HG02798 (cell line): ENCODE data around the gene DPH5.
"Not testable (repeated sequence)": the region's sequence is repeated elsewhere in the genome, so short reads cannot be mapped to it uniquely, and the experiment has no call there.

ENCODE experiments used
- ATAC-seq: cut with Tn5 transposase; IDR thresholded peaks from one replicate; pipeline ENCODE4 v1.9.1; 2021; ENCODE audit warnings: mild to moderate bottlenecking; ENCODE audit not compliant: unreplicated experiment, poor library complexity

Gene DPH5

DNA sequence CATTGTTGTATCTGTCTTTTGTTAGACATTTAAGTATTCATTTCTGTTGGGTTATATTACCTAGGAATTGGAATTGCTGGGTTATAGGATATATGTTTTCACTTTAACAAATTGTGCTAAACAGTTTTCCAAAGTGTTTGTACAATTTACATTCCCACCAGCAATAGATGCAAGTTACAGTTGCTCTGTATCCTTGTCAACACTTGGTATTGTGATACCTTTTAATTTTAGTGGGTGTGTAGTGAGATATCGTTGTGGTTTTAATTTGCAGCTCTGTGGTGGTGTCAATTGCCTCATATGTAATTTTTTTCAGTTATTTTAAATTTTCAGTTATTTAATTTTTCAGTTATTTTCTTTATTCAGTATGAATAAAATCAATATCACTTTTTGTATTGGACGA, 7.4 kb upstream of the DPH5 start:
- no peak for ATAC-seq

DNA sequence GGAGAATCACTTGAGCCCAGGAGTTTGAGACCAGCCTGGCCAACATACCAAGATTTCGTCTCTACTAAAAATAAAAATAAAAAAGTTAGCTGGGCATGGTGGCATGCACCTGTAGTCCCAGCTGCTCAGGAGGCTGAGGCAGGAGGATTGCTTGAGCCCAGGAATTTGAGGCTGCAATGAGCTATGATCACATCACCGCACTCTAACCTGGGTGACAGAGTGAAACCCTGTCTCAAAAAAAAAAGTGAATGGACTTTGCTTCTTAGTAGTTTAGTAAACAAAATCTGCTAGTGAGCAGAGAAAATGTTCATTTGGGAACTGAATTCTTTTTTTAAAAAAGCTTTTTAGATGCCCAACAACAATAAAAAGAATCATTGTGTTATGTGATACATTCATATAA, 6.5 kb upstream of the DPH5 start:
- ATAC-seq, result not testable (repeated sequence)

DNA sequence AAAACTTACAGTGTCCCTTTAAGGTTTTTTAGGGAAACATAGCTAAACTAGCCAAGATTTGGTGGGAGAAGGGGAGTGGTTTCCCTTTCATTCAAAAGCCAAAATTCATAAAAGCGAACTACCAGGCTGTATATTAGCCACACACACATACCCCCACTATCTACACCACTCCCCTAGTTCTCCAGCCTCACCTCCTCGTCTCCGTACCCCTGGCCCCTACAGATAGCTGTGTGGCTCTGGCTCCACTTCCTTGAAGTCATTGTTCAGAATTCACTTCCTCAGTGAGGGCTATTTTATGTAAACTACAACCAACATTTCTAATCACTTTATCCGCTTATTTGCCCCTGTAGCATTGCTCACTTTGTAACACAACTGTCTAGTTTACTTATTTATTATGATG, 5.3 kb upstream of the DPH5 start:
- no peak for ATAC-seq

DNA sequence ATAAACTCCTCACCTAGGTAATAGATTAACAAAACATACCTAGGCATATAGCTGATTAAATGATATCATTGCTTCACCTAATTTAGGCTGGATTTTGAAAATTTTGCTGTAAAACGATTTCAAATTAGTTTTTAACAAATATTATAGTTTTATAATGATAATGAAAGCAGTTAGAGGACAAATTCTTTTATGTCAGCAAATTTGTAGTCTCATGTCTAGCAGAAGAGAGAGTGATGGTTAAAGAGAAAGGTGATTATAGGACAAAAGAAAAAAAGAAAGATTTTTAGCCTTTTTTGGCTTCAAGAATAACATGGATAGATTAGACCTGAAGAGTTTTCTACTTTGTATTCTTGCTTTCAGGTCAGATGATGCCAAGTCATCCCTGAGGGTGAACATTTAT, 3.6 kb upstream of the DPH5 start:
- ATAC-seq, result no peak

DNA sequence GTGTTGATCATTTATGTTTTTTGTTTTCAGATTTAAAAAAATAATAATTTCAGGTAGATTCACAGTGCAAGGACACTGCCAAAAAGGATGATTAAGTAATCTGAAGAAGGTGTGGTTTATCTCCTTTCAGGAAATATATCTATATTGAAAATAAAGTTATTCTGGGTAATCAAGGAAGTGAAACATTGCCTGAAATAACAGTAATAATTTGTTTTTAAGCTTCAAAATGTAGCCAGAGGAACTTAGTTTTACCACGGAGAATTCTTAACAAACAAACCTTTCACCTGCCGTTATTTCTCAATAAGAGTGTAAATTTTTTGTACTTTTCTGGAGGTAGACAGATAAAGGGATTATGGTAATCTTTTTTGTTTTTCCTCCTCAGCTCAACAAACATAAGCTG, 2.9 kb upstream of the DPH5 start:
- ATAC-seq, result no peak

DNA sequence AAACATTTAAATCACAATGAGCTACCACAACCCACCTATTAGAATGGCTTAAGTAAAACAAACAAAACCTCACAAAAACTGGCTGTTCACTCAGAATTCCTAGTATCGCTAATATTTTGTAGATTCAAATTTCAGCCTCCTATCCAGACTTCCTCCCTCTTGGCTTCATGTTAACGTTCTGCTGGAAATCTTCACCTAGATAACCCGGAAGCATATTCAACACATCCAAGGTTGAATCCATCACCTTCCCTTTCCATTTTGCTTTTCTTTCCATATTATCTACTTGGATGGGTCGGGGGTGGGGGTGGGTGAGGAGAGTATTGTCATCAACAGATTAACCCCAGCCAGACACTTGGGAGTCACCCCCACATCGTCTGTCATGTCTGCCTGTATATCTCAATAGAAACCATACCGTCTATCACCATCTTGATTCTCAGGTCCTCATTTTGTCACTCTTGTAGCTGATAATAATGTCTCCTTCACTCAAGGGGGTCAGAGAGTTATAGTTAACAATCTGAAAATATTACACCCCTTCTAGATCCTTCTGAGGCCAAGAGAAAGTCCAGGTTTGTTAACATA, 1.7 kb upstream of the DPH5 start:
- ATAC-seq, result no peak

DNA sequence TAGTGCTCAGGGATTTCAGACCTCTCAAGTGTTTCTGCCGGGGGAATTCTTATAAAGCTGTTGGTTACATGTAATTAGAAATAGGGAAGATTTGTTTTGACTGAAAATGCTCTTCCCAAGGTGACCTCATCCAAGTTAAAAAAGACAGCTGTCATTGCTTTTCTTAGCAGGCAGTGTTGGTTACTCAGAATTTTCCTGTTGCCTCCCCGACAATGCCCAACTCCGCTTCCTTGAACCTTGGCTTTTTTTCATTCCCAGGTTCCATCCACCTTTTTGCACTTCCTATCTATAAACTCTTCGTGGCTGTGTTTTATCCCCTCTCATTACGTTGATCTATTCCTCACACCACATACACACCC, 825 bp upstream of the DPH5 start:
- ATAC-seq, result no peak

DNA sequence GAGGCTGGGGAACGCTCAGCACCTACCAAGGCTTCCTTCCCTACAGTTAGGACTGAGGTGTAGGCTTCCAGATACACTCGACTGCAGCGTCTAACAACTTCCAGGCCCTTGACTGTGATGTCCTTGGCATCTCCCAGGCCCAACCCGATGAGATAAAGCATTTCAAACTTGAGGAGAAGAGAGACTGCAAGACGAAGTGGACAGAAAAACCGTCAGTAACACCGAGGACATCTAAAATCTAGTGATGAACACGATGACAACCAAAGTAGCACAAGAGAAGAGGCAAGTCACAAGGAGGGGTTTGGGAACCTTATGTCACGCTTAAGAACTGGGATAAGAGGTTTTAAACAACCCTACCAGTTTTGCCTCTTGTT, 314 bp downstream of the DPH5 start:
- peak; percentile 33 for ATAC-seq

DNA sequence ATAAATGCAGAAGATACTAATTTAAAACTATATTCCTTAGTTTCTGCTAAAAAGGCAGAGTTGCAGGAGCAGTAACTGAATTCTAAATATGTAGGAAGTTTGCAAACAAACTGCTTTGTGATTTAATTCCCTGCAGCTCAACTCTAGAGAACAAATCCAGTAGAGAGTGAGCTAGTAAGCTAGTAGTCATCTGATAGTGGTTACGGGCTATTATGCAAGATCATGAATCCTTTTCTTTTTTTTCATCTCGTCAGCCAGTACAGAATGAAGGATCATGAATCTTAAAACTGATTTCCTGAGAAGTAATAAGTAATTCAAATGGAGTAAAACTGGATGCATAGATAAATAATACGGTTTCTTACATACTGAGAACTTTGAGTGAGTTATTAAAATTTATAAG, 3.3 kb downstream of the DPH5 start:
- ATAC-seq, result no peak

DNA sequence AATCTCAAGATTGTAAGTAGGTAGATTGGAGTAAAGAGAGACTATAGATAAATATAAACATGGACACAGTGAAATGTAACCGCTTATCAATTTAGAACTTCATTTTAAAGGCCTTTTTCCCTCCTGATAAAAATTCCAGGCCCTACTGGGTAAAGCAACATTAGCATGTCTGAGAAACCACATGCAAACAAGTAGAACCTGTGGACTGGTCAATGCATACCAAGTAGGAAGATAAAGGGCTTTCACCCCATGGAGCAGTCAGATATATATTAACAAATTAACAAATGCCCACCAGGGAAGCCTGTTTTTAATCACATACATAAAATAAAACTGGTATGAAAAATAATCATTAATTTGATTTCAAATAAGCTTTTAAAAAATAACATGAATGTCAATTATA, 8.1 kb downstream of the DPH5 start:
- no peak for ATAC-seq

DNA sequence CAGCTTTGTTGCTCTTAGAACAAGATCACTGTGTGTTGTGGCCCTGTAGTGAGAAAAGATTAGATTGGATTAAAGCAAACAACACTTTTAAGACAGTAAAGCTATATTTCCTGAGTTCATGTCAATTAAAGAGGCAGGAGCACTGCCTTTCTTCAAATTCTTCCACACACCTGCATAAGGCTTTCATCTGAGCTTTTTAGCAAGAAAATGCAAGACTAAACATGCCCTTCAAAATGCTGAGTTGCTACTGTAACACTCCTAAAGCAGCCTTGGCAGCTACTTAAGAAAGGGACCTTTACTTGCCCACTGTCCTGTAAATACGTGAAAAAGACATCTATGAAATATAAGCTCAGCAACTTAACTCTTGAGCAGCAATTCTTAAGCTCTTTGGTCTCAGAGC, 11.8 kb downstream of the DPH5 start:
- no peak for ATAC-seq

DNA sequence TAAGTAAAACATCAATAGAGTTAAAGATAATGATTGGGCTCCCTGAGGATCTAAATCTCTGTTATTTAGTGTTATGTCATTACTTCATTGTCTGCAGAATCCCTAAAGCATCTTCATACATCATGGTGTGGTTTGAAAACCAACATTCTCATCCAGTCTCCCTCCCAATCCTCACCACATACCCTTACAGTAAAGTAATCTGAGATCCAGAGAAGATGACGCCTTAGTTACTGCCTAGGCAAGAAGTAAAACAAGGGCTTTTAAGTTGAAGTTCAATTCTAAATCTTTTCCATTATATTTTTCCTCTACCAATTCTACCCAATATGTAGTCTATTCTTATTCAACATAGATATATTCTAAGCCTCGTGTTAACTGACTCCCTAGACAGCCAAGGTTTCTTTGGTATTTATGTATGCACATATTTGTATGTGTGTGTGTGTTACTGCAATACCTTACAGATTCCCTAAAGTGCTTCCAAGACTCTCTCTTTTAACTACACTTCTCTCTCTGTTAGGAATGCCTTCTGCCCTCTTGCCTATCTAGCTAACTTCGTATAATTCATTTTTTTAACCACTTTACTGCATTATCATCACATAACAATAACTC, 17.3 kb downstream of the DPH5 start:
- ATAC-seq, result no peak

DNA sequence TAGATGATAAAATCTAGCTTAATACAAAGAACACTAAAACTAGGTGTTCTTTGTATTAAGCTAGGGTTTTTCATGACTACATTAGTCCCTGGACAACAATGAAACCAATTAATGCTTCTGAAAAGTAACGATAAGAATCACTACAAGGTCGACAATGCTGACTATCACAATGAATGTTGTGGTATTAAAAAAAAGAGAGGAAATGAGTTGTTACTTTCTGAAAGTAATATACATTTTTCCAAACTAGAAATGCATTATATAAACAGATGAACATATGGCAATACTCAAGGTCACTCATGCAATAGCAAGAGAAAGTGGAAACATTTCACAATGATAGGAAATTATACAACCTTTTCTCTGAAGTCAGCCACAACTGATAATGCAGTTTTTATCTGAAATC, 19.0 kb downstream of the DPH5 start:
- no peak for ATAC-seq

DNA sequence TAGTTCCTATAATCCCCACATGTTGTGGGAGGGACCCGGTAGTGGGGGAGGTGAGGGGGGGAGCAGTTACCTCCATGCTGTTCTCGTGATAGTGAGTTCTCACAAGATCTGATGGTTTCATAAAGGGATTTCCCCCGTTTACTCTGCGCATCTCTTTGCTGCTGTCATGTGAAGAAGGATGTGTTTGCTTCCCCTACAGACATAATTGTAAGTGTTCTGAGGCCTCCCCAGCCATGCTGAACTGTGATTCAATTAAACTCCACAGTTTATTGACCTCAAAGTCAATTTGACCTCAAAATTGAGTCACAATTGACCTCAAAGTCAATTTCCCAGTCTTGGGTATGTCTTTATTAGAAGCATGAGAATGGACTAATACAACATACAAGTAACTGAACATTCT, 19.7 kb downstream of the DPH5 start:
- no peak for ATAC-seq

DNA sequence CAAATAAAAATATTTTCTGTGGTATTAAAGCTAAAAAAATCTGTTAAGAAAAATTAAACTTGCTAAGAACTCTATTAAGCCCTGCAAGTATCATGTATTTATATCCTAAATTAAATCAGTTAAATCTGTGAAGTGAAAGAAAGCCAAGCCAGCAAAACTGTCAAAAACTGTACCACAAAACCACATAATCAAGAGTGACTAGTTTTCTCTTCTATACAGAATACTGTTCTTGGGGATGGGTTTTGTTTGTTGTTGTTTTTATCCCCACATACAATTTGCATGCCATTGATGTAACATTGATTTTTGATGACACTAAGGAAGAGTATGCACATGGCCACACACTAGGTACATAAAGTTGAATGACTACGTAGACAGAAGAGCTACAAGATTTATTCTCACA, 20.4 kb downstream of the DPH5 start:
- ATAC-seq, result no peak

DNA sequence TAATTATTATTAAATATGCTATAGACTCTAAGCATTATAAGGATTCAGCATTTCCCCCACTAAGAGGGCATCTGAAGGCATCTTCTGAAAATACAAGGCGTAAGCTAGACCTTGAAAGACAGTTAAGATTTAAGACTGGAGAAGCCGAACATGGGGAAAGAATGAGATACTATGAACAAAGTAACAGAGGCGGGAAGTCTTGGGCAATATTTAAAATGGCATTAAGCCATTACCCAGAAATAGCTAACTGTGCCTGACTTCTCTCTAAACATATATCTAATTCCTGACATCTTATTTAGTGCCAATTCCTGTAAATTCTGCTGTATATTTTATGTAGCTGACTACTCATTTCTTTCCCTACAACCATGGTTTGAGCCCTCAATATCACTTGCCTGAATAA, 20.9 kb downstream of the DPH5 start:
- no peak for ATAC-seq

DNA sequence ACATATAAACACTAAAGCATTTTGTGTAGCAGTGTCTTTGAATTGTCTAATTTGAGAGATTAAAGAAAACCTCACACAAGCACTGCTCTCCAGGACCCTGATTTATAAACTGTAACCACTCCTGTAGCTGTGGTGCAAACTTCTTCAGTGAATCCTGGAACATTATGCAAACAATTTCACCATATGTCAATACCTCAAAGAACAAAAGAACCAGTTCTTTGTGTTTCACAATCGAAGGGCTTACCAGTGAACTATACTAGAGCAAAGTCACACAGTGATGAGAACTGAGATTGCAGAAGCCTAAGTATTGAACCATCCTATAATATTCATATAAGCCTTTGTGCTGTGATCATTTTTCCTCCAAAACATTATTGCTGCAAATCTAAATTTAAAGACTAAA, 21.5 kb downstream of the DPH5 start:
- ATAC-seq, result peak; percentile 34

DNA sequence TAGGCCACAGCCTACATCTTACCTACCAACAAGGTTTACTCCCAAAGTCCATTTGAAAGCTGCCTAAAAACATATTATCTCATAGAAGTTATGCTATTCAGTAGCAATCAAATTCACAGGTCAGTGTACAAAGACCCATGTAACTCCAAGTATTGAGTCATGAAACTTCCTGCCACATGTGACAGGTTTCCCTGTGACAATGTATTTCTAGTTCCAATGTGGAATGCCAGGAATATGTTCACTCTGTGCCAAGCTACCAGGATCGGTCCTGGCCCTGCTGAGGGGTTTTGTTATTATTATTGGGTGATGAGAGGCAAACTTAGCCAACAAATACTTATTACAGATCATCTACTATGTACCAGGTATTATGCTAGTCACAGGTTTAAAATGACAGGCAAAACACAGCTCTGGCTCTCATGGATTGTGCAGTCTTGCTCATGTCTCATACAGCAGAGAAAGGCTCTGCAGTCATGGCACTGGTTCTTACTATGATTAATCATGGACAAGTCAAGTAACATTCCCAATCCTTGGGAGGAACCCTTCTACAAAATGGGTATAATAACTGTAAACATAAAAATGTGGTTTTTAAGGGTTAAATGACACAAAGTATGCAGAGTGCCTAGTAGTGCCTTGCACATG, 22.5 kb downstream of the DPH5 start:
- no peak for ATAC-seq

DNA sequence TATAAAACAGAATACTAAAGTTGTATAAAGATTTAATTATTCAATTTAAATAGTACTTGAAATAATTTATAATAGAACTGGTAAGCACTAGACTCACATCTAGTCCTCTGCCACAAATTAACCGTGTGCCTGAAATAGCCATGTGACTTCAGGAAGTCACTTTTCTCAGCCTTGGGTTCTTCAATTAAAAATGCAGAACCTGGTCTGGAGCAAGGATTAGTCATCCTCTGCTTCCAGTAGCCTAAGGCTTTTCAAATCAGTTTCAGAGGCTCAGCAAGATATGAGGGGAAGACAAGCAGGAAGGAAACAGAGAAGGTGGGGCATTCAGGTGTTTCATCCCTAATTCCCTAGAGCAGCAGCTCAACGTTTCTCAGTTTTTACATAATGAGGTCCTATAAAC, 23.0 kb downstream of the DPH5 start:
- no peak for ATAC-seq

DNA sequence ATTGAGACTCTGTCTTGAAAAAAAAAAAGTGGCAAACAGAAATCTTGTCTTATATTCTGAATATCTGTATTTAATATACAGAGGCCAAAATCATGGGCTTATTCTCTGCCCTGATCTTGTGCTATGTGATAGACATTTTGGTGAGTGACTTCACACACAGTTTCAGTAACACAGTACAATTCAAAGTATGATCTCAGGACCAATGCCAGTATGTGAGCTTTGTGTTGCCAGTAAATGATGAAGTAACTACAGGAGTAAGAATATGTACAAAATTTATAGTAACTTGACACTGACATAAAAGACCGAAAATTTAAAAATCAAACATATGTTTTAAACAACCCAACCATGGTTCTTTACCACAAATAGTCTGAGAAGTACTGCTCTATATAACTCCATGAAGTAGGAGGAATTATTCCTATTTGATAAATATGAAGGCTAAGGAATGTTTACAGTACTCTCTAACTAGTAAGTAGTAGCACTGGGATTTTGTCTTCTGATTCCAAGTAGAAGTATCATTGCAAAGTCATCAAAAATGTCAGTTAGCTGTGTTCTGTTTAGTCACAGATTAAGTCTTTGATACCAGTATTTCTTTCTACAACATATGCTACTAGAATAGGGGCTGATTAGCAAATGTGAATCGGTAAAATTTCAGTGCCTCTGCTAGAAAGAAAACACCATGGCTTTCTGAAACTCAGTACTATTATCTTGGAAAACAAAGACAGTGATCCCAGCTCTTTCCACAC, 25.3 kb downstream of the DPH5 start:
- ATAC-seq, result no peak

DNA sequence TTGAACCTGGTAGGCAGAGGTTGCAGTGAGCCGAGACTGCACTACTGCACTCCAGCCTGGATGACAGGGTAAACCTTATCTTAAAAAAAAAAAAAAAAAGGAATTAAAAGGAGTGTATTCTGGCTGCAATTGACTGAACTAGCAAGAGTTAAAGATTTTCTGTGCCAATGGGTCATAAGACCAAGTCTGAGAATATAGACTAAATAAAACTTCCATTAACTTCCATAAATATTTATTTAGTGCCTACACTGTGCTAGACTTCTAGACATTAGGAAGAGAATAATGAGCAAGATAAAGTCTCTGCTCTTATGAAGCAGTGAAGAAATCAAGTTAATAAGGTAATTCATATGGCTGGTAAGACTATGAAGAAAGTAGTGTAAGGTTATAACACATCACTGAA, 27.2 kb downstream of the DPH5 start:
- no peak for ATAC-seq
